GM21737 (cell line): Measurements from ENCODE around the gene FAM117B.
"Not testable (repeated sequence)": the region's sequence is repeated elsewhere in the genome, so short reads cannot be mapped to it uniquely, and the experiment has no call there.

ENCODE experiments used
- ATAC-seq: cut with Tn5 transposase; IDR thresholded peaks from one replicate; pipeline ENCODE4 v1.9.1; 2021; ENCODE audit warnings: mild to moderate bottlenecking, moderate library complexity; ENCODE audit not compliant: unreplicated experiment

The FAM117B gene

GRCh38 chr2:202636213-202636513 is 1.4 kb downstream of the FAM117B start:
- no peak for ATAC-seq

GRCh38 chr2:202638721-202639120 is 4.0 kb downstream of the FAM117B start:
- no peak for ATAC-seq

GRCh38 chr2:202639231-202639630 is 4.5 kb downstream of the FAM117B start:
- no peak for ATAC-seq

- ATAC-seq = no peak
Measured at GRCh38 chr2:202642567-202642966, 7.8 kb downstream of the FAM117B start.

GRCh38 chr2:202643012-202643858 is 8.5 kb downstream of the FAM117B start:
- no peak for ATAC-seq

GRCh38 chr2:202652119-202652518 is 17.4 kb downstream of the FAM117B start:
- ATAC-seq = no peak

- ATAC-seq = no peak
Measured at GRCh38 chr2:202653890-202654289, 19.1 kb downstream of the FAM117B start.

- ATAC-seq = no peak
Measured at GRCh38 chr2:202657876-202658275, 23.1 kb downstream of the FAM117B start.

GRCh38 chr2:202660796-202661195 is 26.0 kb downstream of the FAM117B start:
- no peak for ATAC-seq

- ATAC-seq = no peak
Measured at GRCh38 chr2:202669841-202670240, 35.1 kb downstream of the FAM117B start.

- no peak for ATAC-seq
Measured at GRCh38 chr2:202671317-202672035, 36.7 kb downstream of the FAM117B start.

GRCh38 chr2:202675097-202675496 is 40.3 kb downstream of the FAM117B start:
- not testable (repeated sequence) for ATAC-seq

- no peak for ATAC-seq
Measured at GRCh38 chr2:202679980-202680379, 45.2 kb downstream of the FAM117B start.

- ATAC-seq = no peak
Measured at GRCh38 chr2:202680512-202680911, 45.7 kb downstream of the FAM117B start.

- no peak for ATAC-seq
Measured at GRCh38 chr2:202681688-202682205, 47.0 kb downstream of the FAM117B start.

- ATAC-seq = no peak
Measured at GRCh38 chr2:202682274-202682673, 47.5 kb downstream of the FAM117B start.

GRCh38 chr2:202687276-202687675 is 52.5 kb downstream of the FAM117B start:
- no peak for ATAC-seq

- no peak for ATAC-seq
Measured at GRCh38 chr2:202689459-202689858, 54.7 kb downstream of the FAM117B start.

GRCh38 chr2:202689898-202690297 is 55.1 kb downstream of the FAM117B start:
- no peak for ATAC-seq

- no peak for ATAC-seq
Measured at GRCh38 chr2:202690321-202690900, 55.6 kb downstream of the FAM117B start.

- ATAC-seq = no peak
Measured at GRCh38 chr2:202693503-202693902, 58.7 kb downstream of the FAM117B start.

- no peak for ATAC-seq
Measured at GRCh38 chr2:202695166-202695565, 60.4 kb downstream of the FAM117B start.
